Fibroblast of upper back skin (primary cell): ENCODE data around the gene CXCL9.

Source experiments
- DNase-seq: peaks from one replicate; pipeline ENCODE4 v3.0.0-alpha.2; 2013

CXCL9 gene

GRCh38 chr4:75953509-75953908 lies 53.8 kb downstream of the CXCL9 start:
- no peak for DNase-seq
